ENCODE results near the gene PSME4.

DNA sequence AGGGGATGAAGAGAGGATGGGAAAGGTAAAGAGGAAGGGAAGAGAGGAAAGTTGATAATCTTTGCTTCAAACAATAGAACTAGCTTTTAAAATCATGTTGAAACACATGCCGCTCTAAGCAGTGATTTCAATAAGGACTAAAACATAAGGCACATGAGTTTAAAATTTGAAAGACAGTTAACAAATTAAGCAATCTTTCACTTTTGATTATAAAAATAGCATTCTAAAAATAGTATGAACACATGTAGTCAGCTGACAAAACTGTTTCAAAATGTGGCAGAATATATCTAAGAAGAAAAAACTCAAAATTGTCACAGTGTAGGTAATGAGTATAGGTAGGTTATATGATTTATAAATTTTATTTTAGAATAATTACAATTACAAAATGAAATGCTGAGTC is 25.3 kb downstream of the PSME4 start:
- TF ChIP-seq RAD21 (IDR thresholded peaks at IDR 0.05) (no peak), TAF1 (conservative IDR thresholded peaks at IDR 0.05) (no peak), YY1 (IDR thresholded peaks at IDR 0.05) (no peak), MAX (IDR thresholded peaks at IDR 0.05) (no peak), JUND (IDR thresholded peaks at IDR 0.05) (no peak)
- TF ChIP-seq, protein P1, sequence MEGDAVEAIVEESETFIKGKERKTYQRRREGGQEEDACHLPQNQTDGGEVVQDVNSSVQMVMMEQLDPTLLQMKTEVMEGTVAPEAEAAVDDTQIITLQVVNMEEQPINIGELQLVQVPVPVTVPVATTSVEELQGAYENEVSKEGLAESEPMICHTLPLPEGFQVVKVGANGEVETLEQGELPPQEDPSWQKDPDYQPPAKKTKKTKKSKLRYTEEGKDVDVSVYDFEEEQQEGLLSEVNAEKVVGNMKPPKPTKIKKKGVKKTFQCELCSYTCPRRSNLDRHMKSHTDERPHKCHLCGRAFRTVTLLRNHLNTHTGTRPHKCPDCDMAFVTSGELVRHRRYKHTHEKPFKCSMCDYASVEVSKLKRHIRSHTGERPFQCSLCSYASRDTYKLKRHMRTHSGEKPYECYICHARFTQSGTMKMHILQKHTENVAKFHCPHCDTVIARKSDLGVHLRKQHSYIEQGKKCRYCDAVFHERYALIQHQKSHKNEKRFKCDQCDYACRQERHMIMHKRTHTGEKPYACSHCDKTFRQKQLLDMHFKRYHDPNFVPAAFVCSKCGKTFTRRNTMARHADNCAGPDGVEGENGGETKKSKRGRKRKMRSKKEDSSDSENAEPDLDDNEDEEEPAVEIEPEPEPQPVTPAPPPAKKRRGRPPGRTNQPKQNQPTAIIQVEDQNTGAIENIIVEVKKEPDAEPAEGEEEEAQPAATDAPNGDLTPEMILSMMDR (IDR thresholded peaks at IDR 0.05; ENCODE audit: low read depth, low read length, missing input control): no peak
- TF ChIP-seq, protein P2, sequence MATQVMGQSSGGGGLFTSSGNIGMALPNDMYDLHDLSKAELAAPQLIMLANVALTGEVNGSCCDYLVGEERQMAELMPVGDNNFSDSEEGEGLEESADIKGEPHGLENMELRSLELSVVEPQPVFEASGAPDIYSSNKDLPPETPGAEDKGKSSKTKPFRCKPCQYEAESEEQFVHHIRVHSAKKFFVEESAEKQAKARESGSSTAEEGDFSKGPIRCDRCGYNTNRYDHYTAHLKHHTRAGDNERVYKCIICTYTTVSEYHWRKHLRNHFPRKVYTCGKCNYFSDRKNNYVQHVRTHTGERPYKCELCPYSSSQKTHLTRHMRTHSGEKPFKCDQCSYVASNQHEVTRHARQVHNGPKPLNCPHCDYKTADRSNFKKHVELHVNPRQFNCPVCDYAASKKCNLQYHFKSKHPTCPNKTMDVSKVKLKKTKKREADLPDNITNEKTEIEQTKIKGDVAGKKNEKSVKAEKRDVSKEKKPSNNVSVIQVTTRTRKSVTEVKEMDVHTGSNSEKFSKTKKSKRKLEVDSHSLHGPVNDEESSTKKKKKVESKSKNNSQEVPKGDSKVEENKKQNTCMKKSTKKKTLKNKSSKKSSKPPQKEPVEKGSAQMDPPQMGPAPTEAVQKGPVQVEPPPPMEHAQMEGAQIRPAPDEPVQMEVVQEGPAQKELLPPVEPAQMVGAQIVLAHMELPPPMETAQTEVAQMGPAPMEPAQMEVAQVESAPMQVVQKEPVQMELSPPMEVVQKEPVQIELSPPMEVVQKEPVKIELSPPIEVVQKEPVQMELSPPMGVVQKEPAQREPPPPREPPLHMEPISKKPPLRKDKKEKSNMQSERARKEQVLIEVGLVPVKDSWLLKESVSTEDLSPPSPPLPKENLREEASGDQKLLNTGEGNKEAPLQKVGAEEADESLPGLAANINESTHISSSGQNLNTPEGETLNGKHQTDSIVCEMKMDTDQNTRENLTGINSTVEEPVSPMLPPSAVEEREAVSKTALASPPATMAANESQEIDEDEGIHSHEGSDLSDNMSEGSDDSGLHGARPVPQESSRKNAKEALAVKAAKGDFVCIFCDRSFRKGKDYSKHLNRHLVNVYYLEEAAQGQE (IDR thresholded peaks at IDR 0.05): no peak

Data from liver (tissue), 3 donors.